PC-9 (cell line): ENCODE results near the gene NDRG2. TPM values are rescaled to one million over a fixed set of nuclear protein-coding genes. Genes with fewer than 3 reads are reported as not detected.
A peak's percentile ranks its signal among the peaks of the same experiment; 100 is the strongest.

Source experiments
- BruUV-seq: library from RNA; stranded (reverse); fragments of 400-500 nt; replicated peaks from 2 replicates; lab custom pipeline; 2021; lab: Mats Ljungman, UMichigan
- CTCF ChIA-PET: fragments of 300-600 bp; sonication (Branson Sonifier 250); formaldehyde crosslinking; loops from one replicate; lab custom pipeline; 2022; ENCODE audit warnings: antibody characterized with exemption; lab: Charles Lee
- POLR2A ChIA-PET: fragments of 300-600 bp; sonication (Branson Sonifier 250); formaldehyde crosslinking; loops from one replicate; lab custom pipeline; 2022; ENCODE audit warnings: antibody characterized with exemption; ENCODE audit not compliant: unreplicated experiment; lab: Charles Lee
- DNase-seq, 2 experiments: peaks; one replicate each; pipeline versions ENCODE4 v3.0.0 to v3.0.0-alpha.2; 2015 to 2022; ENCODE audit warnings: mixed read lengths in 1 of 2
- H2AFZ ChIP-seq: fragments of 200-600 bp; sonication (generic); 2 replicates; pipeline ENCODE4 v1.8.1; 2017; ENCODE audit warnings: antibody characterized with exemption
- H3F3A ChIP-seq: fragments of 200-600 bp; sonication (generic); 2 replicates; pipeline ENCODE4 v1.8.1; 2017; ENCODE audit warnings: antibody characterized with exemption, mild to moderate bottlenecking, low read depth; ENCODE audit not compliant: insufficient read depth
- H3K27ac ChIP-seq: fragments of 200-600 bp; sonication (generic); 2 replicates; pipeline ENCODE4 v1.6.1; 2016; ENCODE audit warnings: mixed run types
- H3K27me3 ChIP-seq: fragments of 200-600 bp; sonication (generic); 2 replicates; pipeline ENCODE4 v1.6.1; 2016; ENCODE audit warnings: low read depth, mixed run types; ENCODE audit not compliant: insufficient read depth
- H3K36me3 ChIP-seq: fragments of 200-600 bp; sonication (generic); 2 replicates; pipeline ENCODE4 v1.6.1; 2016; ENCODE audit warnings: low read depth, mixed run types
- H3K4me1 ChIP-seq: fragments of 200-600 bp; sonication (generic); replicated peaks from 2 replicates; pipeline ENCODE4 v1.6.1; 2016; ENCODE audit warnings: mixed run types; ENCODE audit not compliant: insufficient read depth
- H3K4me2 ChIP-seq: fragments of 200-600 bp; sonication (generic); 2 replicates; pipeline ENCODE4 v1.6.1; 2017; ENCODE audit warnings: mixed run types
- H3K4me3 ChIP-seq: fragments of 200-600 bp; sonication (generic); 2 replicates; pipeline ENCODE4 v1.6.1; 2016; ENCODE audit warnings: mixed run types
- H3K79me2 ChIP-seq: fragments of 200-600 bp; sonication (generic); 2 replicates; pipeline ENCODE4 v1.6.1; 2017; ENCODE audit warnings: low read depth, mixed run types
- H3K9me2 ChIP-seq: fragments of 200-600 bp; sonication (generic); 2 replicates; pipeline ENCODE4 v1.8.1; 2017; ENCODE audit warnings: mild to moderate bottlenecking; ENCODE audit not compliant: insufficient read depth
- H3K9me3 ChIP-seq: fragments of 200-600 bp; sonication (generic); 2 replicates; pipeline ENCODE4 v1.8.1; 2016; ENCODE audit warnings: low read depth; ENCODE audit not compliant: insufficient read depth
- H4K20me1 ChIP-seq: fragments of 200-600 bp; sonication (generic); 2 replicates; pipeline ENCODE4 v1.8.1; 2017; ENCODE audit not compliant: insufficient read depth
- EZH2 ChIP-seq: fragments of 200-600 bp; sonication (generic); IDR thresholded peaks from 2 replicates; pipeline ENCODE4 v1.8.0; 2017; ENCODE audit warnings: antibody characterized with exemption, low read depth
- intact Hi-C: fragments of 100-400 bp; cut with micrococcal nuclease; formaldehyde crosslinking; loops from one replicate; pipeline ENCODE4 v1.10.0; 2022; ENCODE audit not compliant: unreplicated experiment
- total RNA-seq: library from RNA; stranded (reverse); gene quantifications from 2 replicates; pipeline ENCODE4 v1.2.3, GENCODE V29; 2021
- TF ChIP-seq, protein P1 (sequence below): fragments of 200-600 bp; sonication (generic); conservative IDR thresholded peaks from 2 replicates; pipeline ENCODE4 v1.6.1; 2017; ENCODE audit warnings: mixed run types, antibody characterized with exemption, mild to moderate bottlenecking, moderate library complexity

NDRG2 gene
- total RNA-seq, 1 experiment from 2014 or later = 12.2 TPM

DNA sequence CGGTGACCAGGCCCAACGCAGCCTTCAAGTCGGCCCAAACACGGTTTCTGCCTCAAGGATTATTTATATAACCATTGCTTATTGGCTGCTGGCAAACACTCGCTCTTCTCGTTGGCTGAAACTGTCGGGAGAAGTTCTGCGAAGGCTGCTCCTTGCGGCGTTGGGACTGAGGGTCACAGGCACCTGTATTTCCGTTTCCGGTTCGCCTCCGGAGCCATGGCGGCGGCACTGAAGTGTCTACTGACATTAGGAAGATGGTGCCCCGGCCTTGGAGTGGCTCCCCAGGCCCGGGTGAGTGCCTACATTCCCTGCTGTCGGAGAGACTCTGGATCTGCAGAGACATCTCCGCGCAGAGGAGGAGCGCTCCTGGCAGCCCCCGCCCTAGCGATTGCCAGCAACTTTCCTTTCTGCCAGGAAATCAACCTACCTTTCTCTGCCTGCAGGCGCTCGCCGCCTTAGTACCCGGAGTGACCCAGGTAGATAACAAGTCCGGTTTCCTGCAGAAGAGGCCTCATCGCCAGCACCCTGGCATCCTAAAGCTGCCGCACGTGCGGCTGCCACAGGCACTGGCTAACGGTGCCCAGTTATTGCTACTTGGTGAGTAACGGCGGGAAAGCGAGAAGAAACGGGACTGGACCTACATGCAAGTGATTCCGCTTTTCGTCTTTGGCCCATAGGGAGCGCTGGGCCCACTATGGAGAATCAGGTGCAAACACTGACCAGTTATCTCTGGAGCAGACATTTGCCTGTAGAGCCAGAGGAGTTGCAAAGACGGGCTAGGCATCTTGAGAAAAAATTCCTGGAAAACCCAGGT lies 34.9 kb downstream of the NDRG2 start, which contains the start of gene METTL17:
Gene METTL17 (plus strand): TSS at position 194 of the 814 bp plus-strand sequence. CDS start 23 bp downstream, at position 217.
- H3K27me3 ChIP-seq = no peaks in the 10 kb centered on the region
- peaks cover 20% of the 10 kb centered on the region; the same call in 1 of the 2 replicates for H3F3A ChIP-seq
- peak within 1 kb of the TSS; percentile 95 for H2AFZ ChIP-seq
- TSS peak; percentile 67 for BruUV-seq
- H3K4me1 ChIP-seq = peaks cover 24% of the 10 kb centered on the region
- intact Hi-C loops = loop anchor here (2.0 kb wide), 1 partner anchor 15 kb away; no protein-coding TSS in a partner anchor
- ChIA-PET CTCF (no interaction called here), POLR2A (no interaction called here)
- H3K4me3 ChIP-seq = peak within 1 kb of the TSS; percentile 93
- peaks cover 3% of the 10 kb centered on the region; the same call in 1 of the 2 replicates for H3K9me3 ChIP-seq
- peak within 1 kb of the TSS; percentile 91 for H3K4me2 ChIP-seq
- peaks cover 6% of the 10 kb centered on the region; the same call in 1 of the 2 replicates for H3K36me3 ChIP-seq
- peak; percentile 68 to 88 for DNase-seq
- TF ChIP-seq, protein P1, sequence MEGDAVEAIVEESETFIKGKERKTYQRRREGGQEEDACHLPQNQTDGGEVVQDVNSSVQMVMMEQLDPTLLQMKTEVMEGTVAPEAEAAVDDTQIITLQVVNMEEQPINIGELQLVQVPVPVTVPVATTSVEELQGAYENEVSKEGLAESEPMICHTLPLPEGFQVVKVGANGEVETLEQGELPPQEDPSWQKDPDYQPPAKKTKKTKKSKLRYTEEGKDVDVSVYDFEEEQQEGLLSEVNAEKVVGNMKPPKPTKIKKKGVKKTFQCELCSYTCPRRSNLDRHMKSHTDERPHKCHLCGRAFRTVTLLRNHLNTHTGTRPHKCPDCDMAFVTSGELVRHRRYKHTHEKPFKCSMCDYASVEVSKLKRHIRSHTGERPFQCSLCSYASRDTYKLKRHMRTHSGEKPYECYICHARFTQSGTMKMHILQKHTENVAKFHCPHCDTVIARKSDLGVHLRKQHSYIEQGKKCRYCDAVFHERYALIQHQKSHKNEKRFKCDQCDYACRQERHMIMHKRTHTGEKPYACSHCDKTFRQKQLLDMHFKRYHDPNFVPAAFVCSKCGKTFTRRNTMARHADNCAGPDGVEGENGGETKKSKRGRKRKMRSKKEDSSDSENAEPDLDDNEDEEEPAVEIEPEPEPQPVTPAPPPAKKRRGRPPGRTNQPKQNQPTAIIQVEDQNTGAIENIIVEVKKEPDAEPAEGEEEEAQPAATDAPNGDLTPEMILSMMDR = peak; percentile 47; the same call in 1 of the 2 replicates
- no peak for TF ChIP-seq EZH2
- peak within 1 kb of the TSS; percentile 67 for H3K27ac ChIP-seq
- H3K9me2 ChIP-seq = no peaks in the 10 kb centered on the region
- peaks cover 19% of the 10 kb centered on the region for H3K79me2 ChIP-seq
- no peaks in the 10 kb centered on the region for H4K20me1 ChIP-seq

DNA sequence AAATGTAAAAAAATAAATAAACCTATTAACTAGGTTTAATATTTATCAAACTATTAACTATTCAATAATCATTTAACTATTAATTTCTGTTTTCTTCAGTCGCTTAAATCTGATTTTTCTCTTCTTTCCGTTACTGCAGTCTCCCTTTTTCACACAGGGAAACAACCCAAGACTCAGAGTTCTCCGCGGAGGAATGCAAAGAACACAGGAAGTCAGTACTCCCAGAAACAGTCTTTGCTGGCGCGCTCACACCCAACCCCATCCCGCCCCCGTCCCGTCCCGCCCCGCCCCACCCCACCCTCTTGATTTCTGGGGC lies 35.4 kb downstream of the NDRG2 start:
- H3K27ac ChIP-seq = peak overlapping the region; percentile 67
- H2AFZ ChIP-seq = no peak overlapping the region
- peaks cover 3% of the 10 kb centered on the region; the same call in 1 of the 2 replicates for H3K9me3 ChIP-seq
- no peaks in the 10 kb centered on the region for H4K20me1 ChIP-seq
- H3K79me2 ChIP-seq = peaks cover 19% of the 10 kb centered on the region
- peaks cover 20% of the 10 kb centered on the region; the same call in 1 of the 2 replicates for H3F3A ChIP-seq
- H3K36me3 ChIP-seq = peaks cover 6% of the 10 kb centered on the region; the same call in 1 of the 2 replicates
- no peaks in the 10 kb centered on the region for H3K27me3 ChIP-seq
- peak overlapping the region; percentile 55 for H3K4me3 ChIP-seq
- H3K4me1 ChIP-seq = peaks cover 24% of the 10 kb centered on the region
- no peak for DNase-seq
- CTCF ChIA-PET = no interaction called here
- POLR2A ChIA-PET = no interaction called here
- H3K9me2 ChIP-seq = no peaks in the 10 kb centered on the region
- intact Hi-C loops = loop anchor here (2.0 kb wide), 1 partner anchor 15 kb away; no protein-coding TSS in a partner anchor
- peak overlapping the region; percentile 89 for H3K4me2 ChIP-seq
- no peak for TF ChIP-seq EZH2
- TF ChIP-seq, protein P1 = no peak
- BruUV-seq = no TSS peak

DNA sequence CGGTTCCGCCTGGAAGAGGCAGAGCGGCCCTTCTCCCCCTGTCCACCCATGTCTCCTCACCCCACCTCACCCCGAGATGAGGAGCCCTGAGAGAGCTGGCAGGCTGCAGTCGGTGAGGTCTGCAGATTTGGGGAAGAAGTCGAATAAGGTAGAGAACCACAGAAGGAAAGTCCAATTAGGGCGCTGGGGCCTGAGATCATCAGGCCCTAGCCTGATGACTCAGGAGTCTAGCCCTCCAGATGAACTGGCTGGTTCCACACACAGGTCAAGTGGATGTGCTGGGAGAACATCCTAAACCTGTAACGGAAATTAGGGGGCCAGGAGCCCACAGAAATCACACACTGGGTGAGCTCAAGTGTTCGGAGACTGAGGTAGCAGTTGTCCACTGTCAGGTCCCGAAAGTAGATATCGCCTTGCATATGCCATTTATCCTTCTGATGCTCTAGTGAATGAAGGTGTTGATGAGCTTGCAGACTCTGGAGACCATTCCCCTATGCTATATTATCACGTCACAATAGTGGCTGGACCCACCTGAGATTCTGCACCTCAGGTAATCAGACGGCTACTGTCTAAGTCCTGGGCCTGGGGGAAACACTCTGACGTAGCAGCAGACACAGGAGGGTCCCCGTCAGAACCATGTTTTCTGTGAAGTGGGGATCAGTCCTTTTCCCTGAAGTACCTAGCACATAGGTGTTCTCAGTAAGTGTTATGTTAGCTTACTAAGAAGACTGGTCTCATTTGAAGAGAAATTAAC lies 36.0 kb downstream of the NDRG2 start:
- H3K9me2 ChIP-seq = no peaks in the 10 kb centered on the region
- peaks cover 3% of the 10 kb centered on the region; the same call in 1 of the 2 replicates for H3K9me3 ChIP-seq
- H3F3A ChIP-seq = peaks cover 20% of the 10 kb centered on the region; the same call in 1 of the 2 replicates
- peak overlapping the region; percentile 71; the same call in 1 of the 2 replicates for H2AFZ ChIP-seq
- no peak for DNase-seq
- H3K4me2 ChIP-seq = peak overlapping the region; percentile 89
- BruUV-seq = TSS peak; percentile 86
- TF ChIP-seq, protein P1 = no peak
- TF ChIP-seq EZH2 = no peak
- intact Hi-C loops = loop anchor here (2.0 kb wide), 1 partner anchor 14 kb away; no protein-coding TSS in a partner anchor
- peaks cover 24% of the 10 kb centered on the region for H3K4me1 ChIP-seq
- peaks cover 6% of the 10 kb centered on the region; the same call in 1 of the 2 replicates for H3K36me3 ChIP-seq
- peak overlapping the region; percentile 67 for H3K27ac ChIP-seq
- H3K4me3 ChIP-seq = peak overlapping the region; percentile 55
- H3K27me3 ChIP-seq = no peaks in the 10 kb centered on the region
- ChIA-PET POLR2A (interaction anchor here (0.5 kb wide), 1 partner anchor 83 kb away, joined by 5 read pairs; no protein-coding TSS in a partner anchor), CTCF (no interaction called here)
- H3K79me2 ChIP-seq = peaks cover 19% of the 10 kb centered on the region
- no peaks in the 10 kb centered on the region for H4K20me1 ChIP-seq
